Keratinocyte (primary cell): ENCODE measurements around the gene GAB2. TPM values are rescaled to one million over a fixed set of nuclear protein-coding genes. Genes with fewer than 3 reads are reported as not detected.

Experiments used
- DNase-seq: peaks from one replicate; pipeline ENCODE4 v3.0.0-alpha.2; 2011; ENCODE audit warnings: low read depth, missing footprints, low spot score
- FAIRE-seq: peaks from 2 replicates; lab custom pipeline; 2011; peaks lifted over from hg19 to GRCh38; lab: Jason Lieb, UNC
- H2AFZ ChIP-seq: 2 replicates; pipeline ENCODE4 v1.6.0; 2012; ENCODE audit warnings: low read length, control low read depth, inconsistent platforms; ENCODE audit not compliant: control insufficient read depth
- H3K27ac ChIP-seq: 2 replicates; pipeline ENCODE4 v1.5.1; 2011; ENCODE audit warnings: low read length; ENCODE audit not compliant: control insufficient read depth, insufficient read depth
- H3K27me3 ChIP-seq: 3 replicates; pipeline ENCODE4 v1.6.0; 2011; ENCODE audit warnings: low read length; ENCODE audit not compliant: control insufficient read depth, insufficient read depth; ENCODE audit errors: extremely low read depth
- H3K36me3 ChIP-seq, 2 experiments: 2 replicates in 1 of 2; 3 replicates in 1 of 2; pipeline ENCODE4 v1.5.1; 2011; ENCODE audit warnings: low read length in 2 of 2, mild to moderate bottlenecking in 1 of 2; ENCODE audit not compliant: control insufficient read depth in 2 of 2, insufficient read depth in 2 of 2; ENCODE audit errors: extremely low read depth in 1 of 2
- H3K4me1 ChIP-seq: 3 replicates; pipeline ENCODE4 v1.5.1; 2011; ENCODE audit warnings: low read length; ENCODE audit not compliant: control insufficient read depth, insufficient read depth; ENCODE audit errors: extremely low read depth
- H3K4me2 ChIP-seq: 3 replicates; pipeline ENCODE4 v1.6.0; 2011; ENCODE audit warnings: low read depth, low read length; ENCODE audit not compliant: control insufficient read depth, insufficient read depth; ENCODE audit errors: extremely low read depth
- H3K4me3 ChIP-seq, 3 experiments: fragments of 200-600 bp in 1 of 3; sonication (generic) in 1 of 3; 2 replicates in 2 of 3; 3 replicates in 1 of 3; pipeline ENCODE4 v1.5.1; 2011 to 2016; ENCODE audit warnings: low read length in 3 of 3, mild to moderate bottlenecking in 3 of 3, control low read depth in 2 of 3, inconsistent platforms in 1 of 3, low read depth in 1 of 3, mixed read lengths in 1 of 3, mixed run types in 1 of 3, moderate library complexity in 1 of 3; ENCODE audit not compliant: control insufficient read depth in 2 of 3, insufficient read depth in 2 of 3; ENCODE audit errors: extremely low read depth in 1 of 3
- H3K79me2 ChIP-seq: 2 replicates; pipeline ENCODE4 v1.6.0; 2012; ENCODE audit warnings: low read length; ENCODE audit not compliant: control insufficient read depth, insufficient read depth
- H3K9ac ChIP-seq: 3 replicates; pipeline ENCODE4 v1.6.0; 2011; ENCODE audit warnings: low read length; ENCODE audit not compliant: control insufficient read depth, insufficient read depth; ENCODE audit errors: extremely low read depth
- H3K9me1 ChIP-seq: 3 replicates; pipeline ENCODE4 v1.6.0; 2011; ENCODE audit warnings: low read length; ENCODE audit not compliant: control insufficient read depth, insufficient read depth; ENCODE audit errors: extremely low read depth
- H3K9me3 ChIP-seq: 2 replicates; pipeline ENCODE4 v1.5.1; 2012; ENCODE audit warnings: low read depth, low read length; ENCODE audit not compliant: control insufficient read depth
- H4K20me1 ChIP-seq: 3 replicates; pipeline ENCODE4 v1.6.0; 2011; ENCODE audit warnings: low read length; ENCODE audit not compliant: control insufficient read depth, insufficient read depth; ENCODE audit errors: extremely low read depth
- EZH2 ChIP-seq: IDR thresholded peaks from one replicate; pipeline ENCODE4 v1.6.1; 2012; ENCODE audit warnings: inconsistent platforms, mild to moderate bottlenecking, low read length, moderate library complexity
- dilution Hi-C: fragments of 300-500 bp; cut with MboI; formaldehyde crosslinking; loops from one replicate; pipeline ENCODE4 v1.7.0; 2020; ENCODE audit warnings: low sequenced_read_pairs; ENCODE audit not compliant: extremely low pct_ligation_motif_present
- polyA plus RNA-seq, 5 experiments: library from polyadenylated mRNA; depleted of rRNA in 3 of 5; stranded (reverse) in 3 of 5; stranded (forward) in 1 of 5; unstranded in 1 of 5; fragments of >200 nt; gene quantifications; 1 replicate in 1 of 5; 2 replicates in 3 of 5; 3 replicates in 1 of 5; pipeline versions ENCODE4 v1.2.1 to v1.2.3, GENCODE V29; 2011 to 2012; ENCODE audit warnings: missing spikeins in 2 of 5, low read depth in 1 of 5, low replicate concordance in 1 of 5
- TF ChIP-seq, protein P1 (sequence below), 3 experiments: IDR thresholded peaks in 1 of 3; conservative IDR thresholded peaks in 1 of 3; optimal IDR thresholded peaks in 1 of 3; 2 replicates in 2 of 3; 3 replicates in 1 of 3; pipeline versions ENCODE3 to v1.5.1; 2011; ENCODE audit warnings: low read length in 3 of 3, mild to moderate bottlenecking in 3 of 3, moderate library complexity in 2 of 3, control low read depth in 1 of 3, inconsistent platforms in 1 of 3; ENCODE audit not compliant: insufficient read depth in 2 of 3; ENCODE audit errors: extremely low read depth in 1 of 3

The GAB2 gene
- polyA plus RNA-seq, 1 donor (not counting 4 experiments of a cell fraction or from before 2014, with no cell fraction given), result 0.68 TPM

DNA sequence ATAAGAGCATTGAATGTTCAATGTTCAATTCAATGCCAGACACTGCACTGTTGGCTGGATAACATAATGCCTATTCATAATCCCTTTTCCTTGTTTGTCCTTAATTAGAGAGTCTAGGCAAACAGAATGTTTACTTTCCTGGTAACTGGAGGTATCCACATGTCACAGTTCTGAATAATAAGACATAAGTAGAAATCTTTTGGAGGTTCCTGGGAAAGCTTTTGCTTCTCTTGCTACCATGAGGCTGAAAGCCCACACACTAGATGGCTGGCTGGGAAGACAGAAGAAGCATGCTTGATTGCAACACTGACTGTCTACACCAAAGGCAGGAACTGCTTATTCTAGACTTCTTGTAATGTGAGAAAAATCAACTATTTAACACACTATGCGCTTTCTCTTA, 79.5 kb downstream of the GAB2 start:
- TF ChIP-seq EZH2, result no peak
- TF ChIP-seq, protein P1, sequence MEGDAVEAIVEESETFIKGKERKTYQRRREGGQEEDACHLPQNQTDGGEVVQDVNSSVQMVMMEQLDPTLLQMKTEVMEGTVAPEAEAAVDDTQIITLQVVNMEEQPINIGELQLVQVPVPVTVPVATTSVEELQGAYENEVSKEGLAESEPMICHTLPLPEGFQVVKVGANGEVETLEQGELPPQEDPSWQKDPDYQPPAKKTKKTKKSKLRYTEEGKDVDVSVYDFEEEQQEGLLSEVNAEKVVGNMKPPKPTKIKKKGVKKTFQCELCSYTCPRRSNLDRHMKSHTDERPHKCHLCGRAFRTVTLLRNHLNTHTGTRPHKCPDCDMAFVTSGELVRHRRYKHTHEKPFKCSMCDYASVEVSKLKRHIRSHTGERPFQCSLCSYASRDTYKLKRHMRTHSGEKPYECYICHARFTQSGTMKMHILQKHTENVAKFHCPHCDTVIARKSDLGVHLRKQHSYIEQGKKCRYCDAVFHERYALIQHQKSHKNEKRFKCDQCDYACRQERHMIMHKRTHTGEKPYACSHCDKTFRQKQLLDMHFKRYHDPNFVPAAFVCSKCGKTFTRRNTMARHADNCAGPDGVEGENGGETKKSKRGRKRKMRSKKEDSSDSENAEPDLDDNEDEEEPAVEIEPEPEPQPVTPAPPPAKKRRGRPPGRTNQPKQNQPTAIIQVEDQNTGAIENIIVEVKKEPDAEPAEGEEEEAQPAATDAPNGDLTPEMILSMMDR (optimal IDR thresholded peaks at IDR 0.05 in 1 of 3, IDR thresholded peaks at IDR 0.05 in 1 of 3, conservative IDR thresholded peaks at IDR 0.05 in 1 of 3; ENCODE audit: extremely low read depth in 1 of 3, insufficient read depth in 2 of 3, low read length in 3 of 3), result no peak
- Histone ChIP-seq H3K4me1 (no peaks in the 10 kb centered on the region), H3K9me3 (no peaks in the 10 kb centered on the region), H3K9me1 (no peaks in the 10 kb centered on the region), H3K9ac (no peak overlapping the region), H3K79me2 (no peaks in the 10 kb centered on the region), H3K4me2 (no peak overlapping the region), H2AFZ (no peak overlapping the region), H4K20me1 (no peaks in the 10 kb centered on the region), H3K4me3 (no peak overlapping the region), H3K27me3 (no peaks in the 10 kb centered on the region), H3K27ac (no peak overlapping the region), H3K36me3 (no peaks in the 10 kb centered on the region)
- DNase-seq (no peak), FAIRE-seq (no peak)
- dilution Hi-C loops, result no loop called here

DNA sequence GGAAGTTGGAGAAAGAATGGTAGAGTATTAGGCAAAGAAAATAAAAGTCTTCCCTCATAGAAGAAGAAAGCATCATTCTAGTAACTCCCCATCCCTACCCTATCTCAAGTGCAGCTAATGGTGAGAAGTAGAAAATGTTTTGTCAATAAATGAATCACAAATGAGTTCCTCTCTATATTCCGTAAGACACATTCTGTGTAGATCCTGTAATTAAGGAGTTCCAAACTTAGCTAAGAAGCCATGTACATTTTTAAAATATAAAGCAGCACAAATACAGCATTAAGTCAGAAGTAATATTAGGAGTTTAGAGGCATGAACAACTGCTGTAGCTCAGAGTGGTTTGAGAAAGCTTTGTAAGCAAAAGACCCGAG, 80.1 kb downstream of the GAB2 start:
- no peak overlapping the region for H2AFZ ChIP-seq
- no peaks in the 10 kb centered on the region for H3K9me1 ChIP-seq
- no peaks in the 10 kb centered on the region for H3K79me2 ChIP-seq
- dilution Hi-C loops, result no loop called here
- H3K27ac ChIP-seq, result no peak overlapping the region
- H3K9ac ChIP-seq, result no peak overlapping the region
- H3K9me3 ChIP-seq, result no peaks in the 10 kb centered on the region
- no peak overlapping the region for H3K4me3 ChIP-seq
- H3K27me3 ChIP-seq, result no peaks in the 10 kb centered on the region
- no peaks in the 10 kb centered on the region for H3K4me1 ChIP-seq
- FAIRE-seq, result no peak
- no peaks in the 10 kb centered on the region for H3K36me3 ChIP-seq
- DNase-seq, result no peak
- TF ChIP-seq EZH2, result no peak
- TF ChIP-seq, protein P1 (optimal IDR thresholded peaks at IDR 0.05 in 1 of 3, IDR thresholded peaks at IDR 0.05 in 1 of 3, conservative IDR thresholded peaks at IDR 0.05 in 1 of 3; ENCODE audit: extremely low read depth in 1 of 3, insufficient read depth in 2 of 3, low read length in 3 of 3), result no peak
- H4K20me1 ChIP-seq, result no peaks in the 10 kb centered on the region
- H3K4me2 ChIP-seq, result no peak overlapping the region
